Measurements from ENCODE around the gene PLPPR3. TPM values are rescaled to one million over a fixed set of nuclear protein-coding genes. Genes with fewer than 3 reads are reported as not detected.

PLPPR3 gene
- total RNA-seq, 4 donors from 2014 or later: not detected

DNA sequence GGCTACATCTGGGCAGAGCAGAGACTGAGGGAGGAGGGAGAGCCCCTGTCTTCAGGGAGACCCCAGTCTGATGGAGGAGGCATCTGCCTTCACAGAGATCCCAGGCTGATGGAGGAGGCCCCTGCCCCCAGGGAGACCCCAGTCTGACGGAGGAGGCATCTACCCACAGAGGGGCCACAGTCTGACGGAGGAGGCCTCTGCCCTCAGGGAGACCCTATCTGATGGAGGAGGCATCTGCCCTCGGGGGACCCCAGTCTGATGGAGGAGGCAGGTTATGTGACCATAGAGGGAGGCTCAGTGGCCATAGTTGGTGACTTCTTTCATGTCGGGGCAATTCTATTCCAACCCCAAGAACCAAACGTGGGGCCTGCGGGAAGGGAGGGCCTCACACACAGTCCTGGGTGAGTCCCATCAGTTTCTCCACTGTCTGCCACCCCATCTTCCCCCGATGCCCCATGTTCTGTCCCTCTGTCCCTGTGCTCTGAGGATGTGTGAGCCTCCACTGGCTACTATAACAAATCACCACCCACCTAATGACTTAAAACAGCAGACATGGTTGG is 56.5 kb downstream of the PLPPR3 start:
- peaks cover 0 to 15% (median 0%) of the 10 kb centered on the region in 4 donors for H3K27me3 ChIP-seq
- H3K9me3 ChIP-seq: no peaks in the 10 kb centered on the region
- TF ChIP-seq, protein P1, sequence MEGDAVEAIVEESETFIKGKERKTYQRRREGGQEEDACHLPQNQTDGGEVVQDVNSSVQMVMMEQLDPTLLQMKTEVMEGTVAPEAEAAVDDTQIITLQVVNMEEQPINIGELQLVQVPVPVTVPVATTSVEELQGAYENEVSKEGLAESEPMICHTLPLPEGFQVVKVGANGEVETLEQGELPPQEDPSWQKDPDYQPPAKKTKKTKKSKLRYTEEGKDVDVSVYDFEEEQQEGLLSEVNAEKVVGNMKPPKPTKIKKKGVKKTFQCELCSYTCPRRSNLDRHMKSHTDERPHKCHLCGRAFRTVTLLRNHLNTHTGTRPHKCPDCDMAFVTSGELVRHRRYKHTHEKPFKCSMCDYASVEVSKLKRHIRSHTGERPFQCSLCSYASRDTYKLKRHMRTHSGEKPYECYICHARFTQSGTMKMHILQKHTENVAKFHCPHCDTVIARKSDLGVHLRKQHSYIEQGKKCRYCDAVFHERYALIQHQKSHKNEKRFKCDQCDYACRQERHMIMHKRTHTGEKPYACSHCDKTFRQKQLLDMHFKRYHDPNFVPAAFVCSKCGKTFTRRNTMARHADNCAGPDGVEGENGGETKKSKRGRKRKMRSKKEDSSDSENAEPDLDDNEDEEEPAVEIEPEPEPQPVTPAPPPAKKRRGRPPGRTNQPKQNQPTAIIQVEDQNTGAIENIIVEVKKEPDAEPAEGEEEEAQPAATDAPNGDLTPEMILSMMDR (IDR thresholded peaks at IDR 0.05): no peak
- no peak for TF ChIP-seq POLR2A (IDR thresholded peaks at IDR 0.05)
- no peak overlapping the region for H3K27ac ChIP-seq
- H3K36me3 ChIP-seq: no peaks in the 10 kb centered on the region
- intact Hi-C loops (cut with DNase I): loop anchor here (10.0 kb wide), 1 partner anchor 210 kb away; no protein-coding TSS in a partner anchor
- peaks cover 0 to 6% (median 0%) of the 10 kb centered on the region in 3 donors for H3K4me1 ChIP-seq
- no peak for DNase-seq
- 70 to 82% methylated on average over 6 of the region's 7 CpGs for WGBS, 2 donors
- no peak overlapping the region for H3K4me3 ChIP-seq

DNA sequence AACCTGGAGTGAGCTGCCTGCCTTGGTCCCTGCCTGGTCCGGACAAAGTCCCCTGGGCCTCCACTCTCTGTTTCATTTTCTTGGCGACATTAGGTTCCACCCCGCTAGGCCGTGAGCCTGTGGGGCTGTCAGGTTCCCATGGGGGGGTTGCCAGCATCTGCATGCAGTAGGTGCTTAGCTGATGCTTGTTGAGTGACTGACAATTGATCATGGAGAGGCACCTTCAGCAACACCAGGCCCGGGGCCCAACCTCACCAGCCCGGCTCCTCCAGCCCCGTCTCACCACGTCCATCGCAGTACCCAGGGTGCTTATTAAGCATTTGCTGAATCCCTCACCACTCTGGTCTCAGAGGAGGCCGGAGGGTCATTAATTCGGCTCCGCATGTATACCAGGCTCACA is 57.5 kb downstream of the PLPPR3 start:
- 60 to 81% methylated on average over 1 to 6 of the region's 12 CpGs for WGBS, 2 donors
- intact Hi-C loops (cut with DNase I): loop anchor here (10.0 kb wide), 1 partner anchor 210 kb away; no protein-coding TSS in a partner anchor
- H3K27me3 ChIP-seq: peaks cover 0 to 15% (median 0%) of the 10 kb centered on the region in 4 donors
- H3K9me3 ChIP-seq: no peaks in the 10 kb centered on the region
- no peak for TF ChIP-seq POLR2A (IDR thresholded peaks at IDR 0.05)
- TF ChIP-seq, protein P1 (IDR thresholded peaks at IDR 0.05): no peak
- H3K36me3 ChIP-seq: no peaks in the 10 kb centered on the region
- H3K4me3 ChIP-seq: no peak overlapping the region
- H3K27ac ChIP-seq: no peak overlapping the region
- no peak for DNase-seq
- H3K4me1 ChIP-seq: no peaks in the 10 kb centered on the region

DNA sequence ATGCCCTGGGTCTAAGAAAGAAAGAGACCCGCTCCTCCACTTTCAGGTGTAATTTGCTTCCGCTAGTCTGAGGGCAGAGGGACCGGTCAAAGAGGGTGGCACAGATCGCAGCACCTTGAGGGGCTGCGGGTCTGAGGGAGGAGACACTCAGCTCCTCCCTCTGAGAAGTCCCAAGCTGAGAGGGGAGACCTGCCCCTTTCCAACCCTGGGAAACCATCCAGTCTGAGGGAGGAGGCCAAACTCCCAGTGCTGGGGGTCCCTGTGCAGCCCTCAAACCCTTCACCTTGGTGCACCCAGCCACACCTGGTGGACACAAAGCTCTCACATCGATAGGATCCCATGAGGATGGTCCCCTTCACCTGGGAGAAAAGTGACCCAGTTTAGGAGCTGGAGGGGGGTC is 57.9 kb downstream of the PLPPR3 start:
- H3K4me1 ChIP-seq: no peaks in the 10 kb centered on the region
- peaks cover 0 to 3% (median 0%) of the 10 kb centered on the region in 3 donors for H3K9me3 ChIP-seq
- H3K36me3 ChIP-seq: no peaks in the 10 kb centered on the region
- no peak for DNase-seq
- intact Hi-C loops (cut with DNase I): loop anchor here (10.0 kb wide), 1 partner anchor 211 kb away; no protein-coding TSS in a partner anchor
- H3K27ac ChIP-seq: no peak overlapping the region
- TF ChIP-seq, protein P1 (IDR thresholded peaks at IDR 0.05): no peak
- TF ChIP-seq POLR2A (IDR thresholded peaks at IDR 0.05): no peak
- no peak overlapping the region for H3K4me3 ChIP-seq
- WGBS, 2 donors: 82 to 90% methylated on average over 2 of the region's 6 CpGs
- H3K27me3 ChIP-seq: peaks cover 0 to 14% (median 0%) of the 10 kb centered on the region in 4 donors

DNA sequence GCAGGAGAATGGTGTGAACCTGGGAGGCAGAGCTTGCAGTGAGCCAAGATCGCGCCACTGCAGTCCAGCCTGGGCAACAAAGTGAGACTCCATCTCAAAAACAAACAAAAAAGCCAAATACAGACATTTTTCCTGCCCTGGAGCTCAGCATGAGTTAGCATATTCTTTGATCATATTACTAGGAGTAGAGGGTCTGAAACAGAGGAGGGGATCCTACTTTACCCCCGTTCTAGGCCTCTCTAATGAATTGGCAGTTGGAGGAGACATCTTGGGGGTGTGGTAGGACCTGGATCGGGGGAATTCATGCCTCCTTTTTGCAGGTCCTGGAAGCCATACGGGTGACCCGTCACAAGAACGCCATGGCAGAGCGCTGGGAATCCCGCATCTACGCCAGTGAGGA is 58.6 kb downstream of the PLPPR3 start:
- DNase-seq: no peak
- Histone ChIP-seq H3K36me3 (no peaks in the 10 kb centered on the region), H3K4me1 (no peaks in the 10 kb centered on the region), H3K27ac (no peak overlapping the region), H3K9me3 (peaks cover 0 to 9% (median 7%) of the 10 kb centered on the region in 3 donors), H3K27me3 (peaks cover 0 to 10% (median 0%) of the 10 kb centered on the region in 4 donors), H3K4me3 (no peak overlapping the region)
- WGBS, 2 donors: 90 to 92% methylated on average over 2 to 7 of the region's 10 CpGs
- intact Hi-C loops (cut with DNase I): loop anchor here (10.0 kb wide), 1 partner anchor 212 kb away; no protein-coding TSS in a partner anchor
- no peak for TF ChIP-seq POLR2A (IDR thresholded peaks at IDR 0.05)
- TF ChIP-seq, protein P1 (IDR thresholded peaks at IDR 0.05): no peak

Small RNAs within 50 kb of the gene (small RNA-seq; reads per million reads assigned to genes)
- 0 reads per million in 4 donors for gene MIR3187

Other genes with a start within 250 kb of the PLPPR3 start
- 100 to 1,000 TPM; 182 to 408 (median 289) TPM for gene BSG, start 249.4 kb downstream of the PLPPR3 start, total RNA-seq
- gene HCN2, start 232.1 kb downstream of the PLPPR3 start, total RNA-seq: under 1 TPM in 3 of 4 donors, not detected in 1; 0.15 to 0.57 (median 0.29) TPM
- gene POLRMT, start 188.4 kb downstream of the PLPPR3 start, total RNA-seq: 10 to 100 TPM; 23.5 to 32.3 (median 25.0) TPM
- gene FGF22, start 182.1 kb downstream of the PLPPR3 start, total RNA-seq: 1 to 10 TPM in 1 of 4 donors, under 1 TPM in 1, not detected in 2; 0.38 to 1.6 TPM
- gene RNF126, start 158.7 kb downstream of the PLPPR3 start, total RNA-seq: 100 to 1,000 TPM in 2 of 4 donors, 10 to 100 TPM in 2; 82.1 to 118 (median 98.4) TPM
- 10 to 100 TPM in 3 of 4 donors, 1 to 10 TPM in 1; 4.4 to 43.3 (median 17.7) TPM for gene FSTL3, start 145.6 kb downstream of the PLPPR3 start, total RNA-seq
- gene PRSS57, start 126.5 kb downstream of the PLPPR3 start, total RNA-seq: not detected
- gene PALM, start 113.0 kb downstream of the PLPPR3 start, total RNA-seq: 10 to 100 TPM in 1 of 4 donors, 1 to 10 TPM in 3; 2.6 to 19.3 (median 6.5) TPM
- 1 to 10 TPM in 2 of 4 donors, under 1 TPM in 1, not detected in 1; 0.11 to 1.3 (median 1.0) TPM for gene MISP, start 70.8 kb downstream of the PLPPR3 start, total RNA-seq
- gene PTBP1, start 24.5 kb downstream of the PLPPR3 start, total RNA-seq: 100 to 1,000 TPM; 139 to 167 (median 156) TPM
- gene AZU1, start 5.9 kb upstream of the PLPPR3 start, total RNA-seq: not detected
- not detected for gene PRTN3, start 19.0 kb upstream of the PLPPR3 start, total RNA-seq
- under 1 TPM in 1 of 4 donors, not detected in 3; 0.95 TPM for gene ELANE, start 30.3 kb upstream of the PLPPR3 start, total RNA-seq
- gene CFD, start 37.7 kb upstream of the PLPPR3 start, total RNA-seq: 100 to 1,000 TPM in 2 of 4 donors, 10 to 100 TPM in 2; 52.2 to 883 (median 129) TPM
- 10 to 100 TPM; 23.7 to 64.9 (median 32.5) TPM for gene MED16, start 71.2 kb upstream of the PLPPR3 start, total RNA-seq
- not detected for gene RNU6-9, start 71.5 kb upstream of the PLPPR3 start, total RNA-seq
- 10 to 100 TPM; 42.9 to 83.7 (median 62.4) TPM for gene R3HDM4, start 91.3 kb upstream of the PLPPR3 start, total RNA-seq
- under 1 TPM in 1 of 4 donors, not detected in 3; 0.45 TPM for gene KISS1R, start 95.4 kb upstream of the PLPPR3 start, total RNA-seq
- 1 to 10 TPM; 3.0 to 6.6 (median 4.7) TPM for gene ARID3A, start 104.1 kb upstream of the PLPPR3 start, total RNA-seq
- gene WDR18, start 162.4 kb upstream of the PLPPR3 start, total RNA-seq: 10 to 100 TPM; 28.2 to 70.1 (median 53.0) TPM
- gene GRIN3B, start 178.5 kb upstream of the PLPPR3 start, total RNA-seq: not detected
- gene TMEM259, start 199.2 kb upstream of the PLPPR3 start, total RNA-seq: 100 to 1,000 TPM; 101 to 182 (median 146) TPM
- not detected for gene RNU6-2, start 199.6 kb upstream of the PLPPR3 start, total RNA-seq
- gene CNN2, start 204.7 kb upstream of the PLPPR3 start, total RNA-seq: 100 to 1,000 TPM in 2 of 4 donors, 10 to 100 TPM in 2; 79.0 to 125 (median 105) TPM
- gene ABCA7, start 218.2 kb upstream of the PLPPR3 start, total RNA-seq: 10 to 100 TPM; 12.6 to 24.4 (median 18.7) TPM
- gene ARHGAP45, start 245.2 kb upstream of the PLPPR3 start, total RNA-seq: 10 to 100 TPM in 3 of 4 donors, 1 to 10 TPM in 1; 8.2 to 39.3 (median 12.5) TPM

Measured in esophagus squamous epithelium (tissue), 5 donors.